Kidney (tissue), 14 donors: ENCODE data around the gene RCAN2. TPM values are rescaled to one million over a fixed set of nuclear protein-coding genes. Genes with fewer than 3 reads are reported as not detected.
A peak's percentile ranks its signal among the peaks of the same experiment; 100 is the strongest.

Experiments used
- DNase-seq, 5 donors: peaks; one replicate each; pipeline ENCODE4 v3.0.0-alpha.2; 2013 to 2020
- FAIRE-seq: peaks from 2 replicates; lab custom pipeline; 2012; peaks lifted over from hg19 to GRCh38; lab: Jason Lieb, UNC
- H3K27ac ChIP-seq, 2 donors: one replicate each; pipeline ENCODE4 v1.7.0; 2013; ENCODE audit warnings: low read depth in 2 of 2, low read length in 2 of 2, inconsistent platforms in 1 of 2
- H3K27me3 ChIP-seq: one replicate; pipeline ENCODE4 v1.7.1; 2013; ENCODE audit warnings: low read length, inconsistent platforms; ENCODE audit not compliant: control insufficient read depth, insufficient read depth
- H3K36me3 ChIP-seq, 3 donors: one replicate each; pipeline versions ENCODE4 v1.7.0 to v1.7.1; 2013; ENCODE audit warnings: low read length in 3 of 3, control low read depth in 1 of 3, inconsistent platforms in 1 of 3; ENCODE audit not compliant: insufficient read depth in 3 of 3, control insufficient read depth in 2 of 3
- H3K4me1 ChIP-seq, 3 donors: one replicate each; pipeline versions ENCODE4 v1.7.0 to v1.7.1; 2013; ENCODE audit warnings: low read length in 3 of 3, inconsistent platforms in 1 of 3, low read depth in 1 of 3; ENCODE audit not compliant: control insufficient read depth in 2 of 3, insufficient read depth in 2 of 3
- H3K4me3 ChIP-seq, 3 donors: one replicate each; pipeline versions ENCODE4 v1.7.0 to v1.8.1; 2013; ENCODE audit warnings: low read length in 3 of 3, control low read depth in 1 of 3, inconsistent platforms in 1 of 3
- H3K9ac ChIP-seq, 3 donors: one replicate each; pipeline versions ENCODE4 v1.7.0 to v1.7.1; 2013; ENCODE audit warnings: low read length in 3 of 3, control low read depth in 1 of 3, inconsistent platforms in 1 of 3
- H3K9me3 ChIP-seq, 3 donors: one replicate each; pipeline versions ENCODE4 v1.7.0 to v1.7.1; 2013; ENCODE audit warnings: low read length in 3 of 3, control low read depth in 1 of 3, inconsistent platforms in 1 of 3; ENCODE audit not compliant: control insufficient read depth in 2 of 3, insufficient read depth in 1 of 3
- intact Hi-C: fragments of 100-400 bp; cut with DNase I; formaldehyde crosslinking; loops from one replicate; pipeline ENCODE4 v1.11.1; 2022
- polyA plus RNA-seq: library from polyadenylated mRNA; stranded (reverse); fragments of 350-450 nt; fragmentation: Illumina TruSeq; extraction: RNeasy Lipid Tissue Mini Kit (QIAGEN cat#74804); gene quantifications from one replicate; pipeline ENCODE4 v1.2.3, GENCODE V29; 2014; ENCODE audit warnings: low read depth, low replicate concordance; ENCODE audit not compliant: insufficient read depth
- total RNA-seq: library from RNA; stranded (reverse); fragmentation: NEBNext Ultra II Directional; extraction: Animal tissue kit (Norgen Biotek cat#: 25700); gene quantifications from one replicate; pipeline ENCODE4 v1.2.1, GENCODE V29; 2021
- TF ChIP-seq, protein P1 (sequence below): IDR thresholded peaks from 3 replicates; pipeline ENCODE4 v1.5.1; 2012; ENCODE audit warnings: mild to moderate bottlenecking, moderate library complexity, borderline replicate concordance; ENCODE audit not compliant: insufficient read depth; ENCODE audit errors: extremely low read depth
- donor health status: control.
- donor health status: control.
- donor health status: control.
- donor health status: control.
- donor health status: control.
- donor health status: DM: yes; HTN: yes; CAD: no.
- donor health status: Normal renal cell carcinoma (clear cell type).

The RCAN2 gene
- total and polyA plus RNA-seq, 2 donors from 2014 or later, result 25.7 to 37.4 TPM

DNA sequence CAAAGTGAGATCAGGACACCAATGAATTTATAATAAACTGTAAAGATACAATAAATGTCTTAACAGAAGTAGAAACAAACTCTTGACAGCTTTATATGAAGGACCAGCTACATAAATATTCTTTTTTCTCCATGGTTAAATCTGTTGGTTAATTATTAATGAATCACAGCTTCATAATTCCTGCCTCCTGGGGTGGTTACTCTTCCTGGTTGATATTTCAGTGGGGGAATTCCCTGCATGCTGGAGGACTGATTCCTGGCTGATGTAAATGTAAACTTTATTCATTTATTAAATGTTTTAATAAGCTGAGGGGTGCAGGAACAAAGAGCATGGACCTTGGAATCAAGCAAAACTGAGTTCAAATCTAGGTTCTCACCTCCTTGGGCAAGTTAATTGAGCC, 16.2 kb upstream of the RCAN2 start:
- Histone ChIP-seq H3K27me3 (no peaks in the 10 kb centered on the region), H3K27ac (no peak overlapping the region), H3K36me3 (no peaks in the 10 kb centered on the region), H3K9ac (no peak overlapping the region), H3K4me1 (peaks cover 0 to 7% (median 0%) of the 10 kb centered on the region in 3 donors), H3K4me3 (no peak overlapping the region), H3K9me3 (no peaks in the 10 kb centered on the region)
- DNase-seq (no peak), FAIRE-seq (no peak)
- intact Hi-C loops, result no loop called here
- TF ChIP-seq, protein P1, sequence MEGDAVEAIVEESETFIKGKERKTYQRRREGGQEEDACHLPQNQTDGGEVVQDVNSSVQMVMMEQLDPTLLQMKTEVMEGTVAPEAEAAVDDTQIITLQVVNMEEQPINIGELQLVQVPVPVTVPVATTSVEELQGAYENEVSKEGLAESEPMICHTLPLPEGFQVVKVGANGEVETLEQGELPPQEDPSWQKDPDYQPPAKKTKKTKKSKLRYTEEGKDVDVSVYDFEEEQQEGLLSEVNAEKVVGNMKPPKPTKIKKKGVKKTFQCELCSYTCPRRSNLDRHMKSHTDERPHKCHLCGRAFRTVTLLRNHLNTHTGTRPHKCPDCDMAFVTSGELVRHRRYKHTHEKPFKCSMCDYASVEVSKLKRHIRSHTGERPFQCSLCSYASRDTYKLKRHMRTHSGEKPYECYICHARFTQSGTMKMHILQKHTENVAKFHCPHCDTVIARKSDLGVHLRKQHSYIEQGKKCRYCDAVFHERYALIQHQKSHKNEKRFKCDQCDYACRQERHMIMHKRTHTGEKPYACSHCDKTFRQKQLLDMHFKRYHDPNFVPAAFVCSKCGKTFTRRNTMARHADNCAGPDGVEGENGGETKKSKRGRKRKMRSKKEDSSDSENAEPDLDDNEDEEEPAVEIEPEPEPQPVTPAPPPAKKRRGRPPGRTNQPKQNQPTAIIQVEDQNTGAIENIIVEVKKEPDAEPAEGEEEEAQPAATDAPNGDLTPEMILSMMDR, result no peak

DNA sequence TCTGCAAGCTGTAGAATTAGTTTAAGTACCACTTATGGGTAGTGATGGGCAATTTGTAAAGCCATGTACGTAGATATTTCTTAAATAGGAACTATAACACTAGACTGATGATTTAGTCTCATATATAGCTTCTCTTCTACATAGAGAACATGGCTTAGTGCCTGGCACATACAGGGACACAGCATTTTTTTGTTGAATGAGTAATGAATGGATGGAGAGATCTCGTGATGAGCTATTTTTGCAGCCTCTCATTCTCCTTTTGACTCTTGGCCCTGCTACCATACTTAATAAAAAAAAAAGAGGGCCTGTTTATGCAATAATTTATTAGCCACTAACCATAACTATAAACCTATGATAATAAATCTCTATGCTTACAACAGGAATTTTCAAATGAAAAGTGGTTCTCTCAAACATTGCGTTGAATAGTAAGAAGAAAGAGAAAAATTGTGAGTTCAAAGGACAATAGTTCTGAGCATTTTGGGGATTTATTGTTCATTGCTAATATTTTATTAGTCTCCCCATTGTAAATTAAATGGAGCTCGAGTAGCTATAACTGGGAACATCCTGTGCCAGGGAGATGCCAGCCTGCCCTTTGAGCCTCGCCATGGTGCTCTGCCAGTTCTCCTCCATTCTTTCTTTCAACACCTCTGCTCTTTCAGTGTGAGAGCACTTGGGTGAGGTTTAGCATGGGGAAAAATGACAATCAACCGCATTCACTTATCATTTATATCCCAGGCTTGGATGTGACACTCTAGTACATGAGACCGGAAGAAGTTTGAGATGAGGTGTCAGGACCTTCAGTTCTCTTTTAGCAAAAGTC, 14.7 kb upstream of the RCAN2 start:
- Histone ChIP-seq H3K9ac (no peak overlapping the region), H3K4me3 (no peak overlapping the region), H3K4me1 (peaks cover 0 to 5% (median 0%) of the 10 kb centered on the region in 3 donors), H3K27ac (no peak overlapping the region), H3K36me3 (no peaks in the 10 kb centered on the region), H3K9me3 (no peaks in the 10 kb centered on the region), H3K27me3 (no peaks in the 10 kb centered on the region)
- no peak for DNase-seq
- no peak for FAIRE-seq
- TF ChIP-seq, protein P1, result no peak
- intact Hi-C loops, result no loop called here

DNA sequence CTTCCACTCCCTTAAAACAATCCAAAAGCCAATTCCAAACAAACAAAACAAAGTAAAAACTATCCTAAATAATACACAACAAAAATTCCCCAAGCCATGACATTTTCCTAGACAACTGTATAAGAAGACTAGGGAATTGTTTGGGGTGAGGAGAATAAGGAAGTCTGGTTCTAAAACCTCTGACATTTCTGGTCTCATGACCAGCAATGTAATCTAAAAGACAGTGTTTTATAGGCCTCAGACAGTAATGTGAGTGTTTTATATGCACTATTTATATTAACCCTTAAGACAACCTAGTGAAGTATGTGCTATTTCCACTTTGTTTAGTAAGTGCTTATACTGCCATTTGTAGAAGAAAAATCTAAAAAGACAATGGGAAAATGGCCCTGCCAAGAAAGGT, 13.0 kb upstream of the RCAN2 start:
- peaks cover 0 to 5% (median 0%) of the 10 kb centered on the region in 3 donors for H3K4me1 ChIP-seq
- H3K27ac ChIP-seq, result no peak overlapping the region
- H3K36me3 ChIP-seq, result no peaks in the 10 kb centered on the region
- DNase-seq (peak in 1 of 5 donors; percentile 51), FAIRE-seq (no peak)
- H3K9me3 ChIP-seq, result no peaks in the 10 kb centered on the region
- no peaks in the 10 kb centered on the region for H3K27me3 ChIP-seq
- intact Hi-C loops, result no loop called here
- no peak overlapping the region for H3K4me3 ChIP-seq
- TF ChIP-seq, protein P1, result no peak
- no peak overlapping the region for H3K9ac ChIP-seq
